Heart left ventricle (tissue), 16 donors: ENCODE results near the gene CDK19. TPM values are rescaled to one million over a fixed set of nuclear protein-coding genes. Genes with fewer than 3 reads are reported as not detected.

Experiments
- ATAC-seq, 4 donors: fragments of 200-7000 bp; cut with Tn5 transposase; one replicate each; pipeline ENCODE4 v1.9.1; 2020 to 2022; ENCODE audit warnings: moderate library complexity in 4 of 4, mild to moderate bottlenecking in 3 of 4, moderate number of reproducible peaks in 1 of 4
- DNase-seq, 5 donors: peaks; one replicate each; pipeline ENCODE4 v3.0.0-alpha.2; 2020
- H3K27ac ChIP-seq, 12 donors: fragments of 200-600 bp; sonication (generic) in 4 of 12; one replicate each; pipeline versions ENCODE4 v1.5.0 to v1.8.0; 2016 to 2022; ENCODE audit warnings: mild to moderate bottlenecking in 2 of 12
- H3K27me3 ChIP-seq, 9 donors: fragments of 200-600 bp; sonication (generic) in 2 of 9; one replicate each; pipeline versions ENCODE4 v1.5.1 to v1.8.0; 2016 to 2022; ENCODE audit warnings: mild to moderate bottlenecking in 3 of 9
- H3K36me3 ChIP-seq, 9 donors: fragments of 200-600 bp; sonication (generic) in 2 of 9; one replicate each; pipeline versions ENCODE4 v1.5.0 to v1.8.0; 2018 to 2022; ENCODE audit warnings: mild to moderate bottlenecking in 2 of 9
- H3K4me1 ChIP-seq, 12 donors: fragments of 200-600 bp; sonication (generic) in 4 of 12; one replicate each; pipeline versions ENCODE4 v1.5.0 to v1.8.0; 2016 to 2022; ENCODE audit warnings: mild to moderate bottlenecking in 3 of 12
- H3K4me3 ChIP-seq, 12 donors: fragments of 200-600 bp; sonication (generic) in 4 of 12; one replicate each; pipeline versions ENCODE4 v1.5.0 to v1.8.0; 2017 to 2022; ENCODE audit warnings: mild to moderate bottlenecking in 9 of 12, moderate library complexity in 4 of 12
- H3K9me3 ChIP-seq, 12 donors: fragments of 200-600 bp; sonication (generic) in 4 of 12; one replicate each; pipeline versions ENCODE4 v1.5.0 to v1.8.0; 2016 to 2022; ENCODE audit warnings: mild to moderate bottlenecking in 1 of 12
- POLR2A ChIP-seq, 2 donors: fragments of 450-650 bp; IDR thresholded peaks; one replicate each; pipeline ENCODE4 v1.6.1; 2017; ENCODE audit warnings: antibody characterized with exemption in 2 of 2, mild to moderate bottlenecking in 2 of 2, moderate library complexity in 2 of 2
- WGBS, 4 donors: extraction: QIAGEN DNeasy Blood & Tissue Kit in 2 of 4; methylation state at CpG; one replicate each; pipeline versions ENCODE4 v1.1.5 to v1.1.7; 2013 to 2018; 5-methylcytosine and 5-hydroxymethylcytosine counted together
- intact Hi-C, 10 donors: fragments of 100-400 bp; cut with DNase I; formaldehyde crosslinking; loops; one replicate each; pipeline versions ENCODE4 v1.11.1 to v1.14.2; 2022
- polyA plus RNA-seq, 2 donors: library from polyadenylated mRNA; stranded (reverse); fragments of 200-250 nt; gene quantifications; one replicate each; pipeline ENCODE4 v1.2.3, GENCODE V29; 2013
- total RNA-seq, 9 donors: library from RNA; depleted of rRNA in 2 of 9; stranded (reverse); fragments of >200 nt in 2 of 9; fragmentation: NEBNext Ultra II Directional in 3 of 9; extraction: Animal tissue kit (Norgen Biotek cat#: 25700) in 3 of 9; gene quantifications; one replicate each; pipeline versions ENCODE4 v1.1.0 to v1.2.4, GENCODE V29; 2016 to 2023
- TF ChIP-seq, protein P1 (sequence below), 12 donors: fragments of 200-600 bp; sonication (generic) in 4 of 12; IDR thresholded peaks; one replicate each; pipeline versions ENCODE4 v1.5.0 to v1.8.0; 2018 to 2022; ENCODE audit warnings: antibody characterized with exemption in 12 of 12, mild to moderate bottlenecking in 5 of 12
- donor health status: ischemic (EF 13 %, LVEDD 7.1; RV severe dilation, severe dysfunction).
- donor health status: healthy with polysubstance abuse.
- donor health status: DM: no; HTN: yes; CAD: no.
- donor health status: DM: no; HTN: no; CAD: no.
- donor health status: ischemic (EF 25% LVEDD 6.9; RV normal size, moderate dysfunction).
- donor health status: ischemic (EF 25% LVEDD 5.7; RV mildly dilated, moderate dysfunction).
- donor health status: healthy.
- donor health status: DM: yes; HTN: yes; CAD: no.
- donor health status: ischemic (EF 35%, LVEDD 5.7; RV mildly dilated, moderate dysfunction).
- donor health status: nonischemic (EF 11% LVEDD 7.7; RV severe dilation, severe dysfunction).
- donor health status: DM: yes; HTN: yes; CAD: no.
- donor health status: PGD.
- donor health status: ischemic (EF 29% LVEDD 5.4; RV normal size, mild dysfunction).
- donor health status: nonischemic (EF 23%, LVEDD 6.1; RV moderate dilation, normal function).

The CDK19 gene
- total and polyA plus RNA-seq, 11 donors, result 3.8 to 16.3 (median 8.3) TPM

- H3K36me3 ChIP-seq, result no peaks in the 10 kb centered on the region
- H3K27ac ChIP-seq, result no peak overlapping the region
- H3K4me3 ChIP-seq, result no peak overlapping the region
- ATAC-seq, result no peak
- no peak for TF ChIP-seq POLR2A (IDR thresholded peaks at IDR 0.05)
- TF ChIP-seq, protein P1, sequence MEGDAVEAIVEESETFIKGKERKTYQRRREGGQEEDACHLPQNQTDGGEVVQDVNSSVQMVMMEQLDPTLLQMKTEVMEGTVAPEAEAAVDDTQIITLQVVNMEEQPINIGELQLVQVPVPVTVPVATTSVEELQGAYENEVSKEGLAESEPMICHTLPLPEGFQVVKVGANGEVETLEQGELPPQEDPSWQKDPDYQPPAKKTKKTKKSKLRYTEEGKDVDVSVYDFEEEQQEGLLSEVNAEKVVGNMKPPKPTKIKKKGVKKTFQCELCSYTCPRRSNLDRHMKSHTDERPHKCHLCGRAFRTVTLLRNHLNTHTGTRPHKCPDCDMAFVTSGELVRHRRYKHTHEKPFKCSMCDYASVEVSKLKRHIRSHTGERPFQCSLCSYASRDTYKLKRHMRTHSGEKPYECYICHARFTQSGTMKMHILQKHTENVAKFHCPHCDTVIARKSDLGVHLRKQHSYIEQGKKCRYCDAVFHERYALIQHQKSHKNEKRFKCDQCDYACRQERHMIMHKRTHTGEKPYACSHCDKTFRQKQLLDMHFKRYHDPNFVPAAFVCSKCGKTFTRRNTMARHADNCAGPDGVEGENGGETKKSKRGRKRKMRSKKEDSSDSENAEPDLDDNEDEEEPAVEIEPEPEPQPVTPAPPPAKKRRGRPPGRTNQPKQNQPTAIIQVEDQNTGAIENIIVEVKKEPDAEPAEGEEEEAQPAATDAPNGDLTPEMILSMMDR (IDR thresholded peaks at IDR 0.05), result no peak
- 80 to 87% (median 80%) methylated on average over 7 of the region's 7 CpGs for WGBS, 4 donors
- H3K9me3 ChIP-seq, result no peaks in the 10 kb centered on the region
- H3K27me3 ChIP-seq, result no peaks in the 10 kb centered on the region
- intact Hi-C loops, result no loop called here
- no peak for DNase-seq
- H3K4me1 ChIP-seq, result peaks cover 0 to 14% (median 7%) of the 10 kb centered on the region in 12 donors
Measured at GRCh38 chr6:110567957-110568696, 247.1 kb downstream of the CDK19 start.

DNA sequence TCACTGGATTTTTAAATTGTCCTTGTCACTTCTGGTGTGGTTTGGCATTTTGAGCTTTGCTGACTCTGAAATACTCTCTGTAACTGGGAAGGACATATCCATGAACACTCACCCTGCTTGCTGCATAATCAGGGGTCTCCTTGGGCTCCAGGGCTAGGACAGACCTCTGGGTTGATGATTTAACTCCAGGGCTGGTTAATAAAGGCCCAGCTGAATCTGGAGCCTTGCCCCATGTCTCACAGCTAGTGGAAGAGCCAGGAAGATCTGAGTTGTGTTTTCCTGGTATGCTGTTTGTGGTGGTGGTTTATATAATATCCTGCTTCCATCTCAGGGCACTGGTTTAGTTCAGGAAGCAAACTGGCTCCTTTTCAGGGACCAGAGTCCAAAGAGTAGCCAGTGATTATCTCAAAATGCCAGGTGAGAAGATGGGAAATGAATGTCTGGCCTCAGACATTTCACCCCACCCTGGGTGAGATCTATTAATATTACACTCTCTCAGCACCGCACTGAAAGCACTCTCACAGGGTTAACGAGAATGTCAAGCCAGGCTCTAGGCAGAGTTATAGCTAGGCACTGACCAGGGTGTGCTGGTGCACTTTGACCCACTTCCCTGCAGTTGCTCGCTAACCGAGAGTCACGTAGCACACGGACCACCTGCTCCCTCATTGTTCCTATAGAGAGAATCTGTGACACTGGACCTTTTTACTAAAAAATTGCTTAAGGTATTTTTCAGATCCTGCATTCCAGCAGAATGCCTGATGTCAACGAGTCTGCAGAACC is 248.7 kb downstream of the CDK19 start:
- peak; percentile 90 to 95 (median 91) for ATAC-seq
- intact Hi-C loops, result no loop called here
- Histone ChIP-seq H3K4me3 (no peak overlapping the region), H3K27me3 (no peaks in the 10 kb centered on the region), H3K9me3 (peaks cover 0 to 4% (median 0%) of the 10 kb centered on the region in 12 donors), H3K27ac (peak overlapping the region in 10 of 12 donors; percentile 19 to 79 (median 64)), H3K36me3 (no peaks in the 10 kb centered on the region), H3K4me1 (peaks cover 0 to 14% (median 7%) of the 10 kb centered on the region in 12 donors)
- 27 to 44% (median 33%) methylated on average over 7 of the region's 7 CpGs for WGBS, 4 donors
- peak in 2 of 5 donors; percentile 50 to 52 for DNase-seq
- TF ChIP-seq POLR2A (IDR thresholded peaks at IDR 0.05), result no peak
- TF ChIP-seq, protein P1 (IDR thresholded peaks at IDR 0.05), result no peak

GRCh38 chr6:110564703-110565421 is 250.4 kb downstream of the CDK19 start:
- no peak for ATAC-seq
- no peak for DNase-seq
- no peak overlapping the region for H3K4me3 ChIP-seq
- 87 to 92% (median 90%) methylated on average over 6 of the region's 6 CpGs for WGBS, 4 donors
- H3K4me1 ChIP-seq, result peaks cover 0 to 14% (median 7%) of the 10 kb centered on the region in 12 donors
- no peaks in the 10 kb centered on the region for H3K27me3 ChIP-seq
- no peak for TF ChIP-seq POLR2A (IDR thresholded peaks at IDR 0.05)
- TF ChIP-seq, protein P1 (IDR thresholded peaks at IDR 0.05), result no peak
- H3K27ac ChIP-seq, result no peak overlapping the region
- H3K36me3 ChIP-seq, result no peaks in the 10 kb centered on the region
- H3K9me3 ChIP-seq, result peaks cover 0 to 4% (median 0%) of the 10 kb centered on the region in 12 donors
- intact Hi-C loops, result no loop called here
